PC-3 (cell line): ENCODE measurements around the gene AUTS2.

ENCODE experiments used
- CTCF ChIP-seq: fragments of 300-600 bp; sonication (generic); conservative IDR thresholded peaks from 2 replicates; pipeline ENCODE4 v1.5.1; 2017; ENCODE audit warnings: antibody characterized with exemption, low read depth, mild to moderate bottlenecking, low read length
- EZH2 ChIP-seq: fragments of 300-600 bp; sonication (generic); IDR thresholded peaks from one replicate; pipeline ENCODE4 v1.6.1; 2017; ENCODE audit warnings: antibody characterized with exemption, mild to moderate bottlenecking, low read length; ENCODE audit not compliant: unreplicated experiment
- EZH2phosphoT487 ChIP-seq: fragments of 300-600 bp; sonication (generic); IDR thresholded peaks from 2 replicates; pipeline ENCODE4 v1.6.1; 2018; ENCODE audit warnings: mild to moderate bottlenecking, antibody characterized with exemption, low read length, borderline replicate concordance

DNA sequence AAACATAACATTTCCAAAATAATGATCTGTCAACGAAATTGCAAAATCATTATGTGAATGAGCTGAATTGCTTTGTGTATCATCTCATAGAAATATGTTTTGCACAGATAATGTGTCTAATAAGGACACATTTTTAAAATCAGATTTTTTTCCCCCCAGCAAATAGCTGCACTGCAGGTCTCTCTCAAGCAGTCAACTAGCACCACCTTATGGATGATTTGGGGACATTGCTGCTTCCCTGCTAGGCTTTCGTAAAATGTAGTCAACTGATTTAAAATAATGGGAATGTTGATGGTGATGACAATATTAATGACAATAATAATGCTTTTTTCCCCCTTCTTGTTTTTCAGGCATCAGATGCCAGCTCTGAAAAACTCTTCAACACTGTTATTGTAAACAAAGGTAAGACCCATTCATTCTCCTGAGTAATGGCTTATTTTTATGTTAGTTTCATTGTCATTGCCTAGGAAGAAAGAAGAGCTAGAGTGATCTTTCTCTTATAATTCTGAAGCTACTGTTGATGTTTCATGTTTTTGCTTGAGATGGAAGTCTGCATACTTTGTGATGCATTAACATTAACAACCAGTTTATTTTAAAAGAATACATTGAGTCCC is 1100.1 kb downstream of the AUTS2 start:
- TF ChIP-seq CTCF (peak; percentile 79), EZH2 (no peak), EZH2phosphoT487 (no peak)
